ENCODE data around the gene LCN1.

LCN1 gene

GRCh38 chr9:135520916-135521607, at the start of gene LCN1:
LCN1 (plus strand) TSS chr9:135521440; CDS start chr9:135521498, 58 bp downstream.
- no peak for DNase-seq (ENCODE audit: low spot score)

- no peak for DNase-seq (ENCODE audit: low spot score)
These were observed 49.2 kb upstream of the LCN1 start for GRCh38 chr9:135471791-135472640.

GRCh38 chr9:135473972-135474543, 47.2 kb upstream of the LCN1 start:
- no peak for DNase-seq (ENCODE audit: low spot score)

GRCh38 chr9:135474915-135475314, 46.3 kb upstream of the LCN1 start:
- DNase-seq (ENCODE audit: low spot score): no peak

- no peak for DNase-seq (ENCODE audit: low spot score)
These were observed 44.5 kb upstream of the LCN1 start for GRCh38 chr9:135476561-135477355.

GRCh38 chr9:135478191-135478590, 43.0 kb upstream of the LCN1 start:
- DNase-seq (ENCODE audit: low spot score): no peak

- no peak for DNase-seq (ENCODE audit: low spot score)
These were observed 42.3 kb upstream of the LCN1 start for GRCh38 chr9:135478829-135479468.

GRCh38 chr9:135479469-135480052, 41.7 kb upstream of the LCN1 start, which contains the start of gene PPP1R26:
PPP1R26 (plus strand) TSS chr9:135479782; CDS start chr9:135484511, 4,729 bp downstream.
- no peak for DNase-seq (ENCODE audit: low spot score)

- DNase-seq (ENCODE audit: low spot score): no peak
These were observed 40.9 kb upstream of the LCN1 start for GRCh38 chr9:135480071-135480939.

GRCh38 chr9:135480940-135481310, 40.3 kb upstream of the LCN1 start:
- no peak for DNase-seq (ENCODE audit: low spot score)

- DNase-seq (ENCODE audit: low spot score): no peak
These were observed 39.1 kb upstream of the LCN1 start for GRCh38 chr9:135482015-135482754.

- no peak for DNase-seq (ENCODE audit: low spot score)
These were observed 36.6 kb upstream of the LCN1 start for GRCh38 chr9:135484460-135485277.

GRCh38 chr9:135485385-135485784, 35.9 kb upstream of the LCN1 start:
- DNase-seq (ENCODE audit: low spot score): no peak

GRCh38 chr9:135485832-135486231, 35.4 kb upstream of the LCN1 start:
- no peak for DNase-seq (ENCODE audit: low spot score)

GRCh38 chr9:135486267-135487065, 34.8 kb upstream of the LCN1 start:
- DNase-seq (ENCODE audit: low spot score): no peak

GRCh38 chr9:135487281-135488012, 33.8 kb upstream of the LCN1 start:
- no peak for DNase-seq (ENCODE audit: low spot score)

GRCh38 chr9:135488013-135488330, 33.3 kb upstream of the LCN1 start:
- no peak for DNase-seq (ENCODE audit: low spot score)
